WTC11 (cell line): Measurements from ENCODE around the gene MT1F. TPM values are rescaled to one million over a fixed set of nuclear protein-coding genes. Genes with fewer than 3 reads are reported as not detected.

Experiments
- ATAC-seq: fragments of 200-7000 bp; cut with Tn5 transposase; 2 replicates; pipeline ENCODE4 v1.10.0; 2021; ENCODE audit warnings: mild to moderate bottlenecking, moderate library complexity
- CTCF ChIA-PET: fragments of 300-600 bp; sonication (Branson Sonifier 250); formaldehyde crosslinking; loops from one replicate; lab custom pipeline; 2021; ENCODE audit warnings: antibody characterized with exemption; lab: Charles Lee
- POLR2A ChIA-PET: fragments of 350-600 bp; sonication (Branson Sonifier 250); formaldehyde crosslinking; loops from one replicate; lab custom pipeline; 2021; ENCODE audit warnings: antibody characterized with exemption; lab: Charles Lee
- DNase-seq: peaks from one replicate; pipeline ENCODE4 v3.0.0; 2021; ENCODE audit warnings: low spot score
- H3K27ac Mint-ChIP-seq: 2 replicates; pipeline ENCODE4 v1.8.0; 2021; ENCODE audit warnings: mixed read lengths
- H3K27me3 Mint-ChIP-seq: 2 replicates; pipeline ENCODE4 v1.8.0; 2021; ENCODE audit warnings: low read depth, mild to moderate bottlenecking, moderate library complexity, mixed read lengths
- H3K36me3 Mint-ChIP-seq: 2 replicates; pipeline ENCODE4 v1.8.0; 2021; ENCODE audit warnings: mixed read lengths
- H3K4me1 Mint-ChIP-seq: 2 replicates; pipeline ENCODE4 v1.8.0; 2022; ENCODE audit warnings: mixed read lengths
- H3K4me3 Mint-ChIP-seq: 2 replicates; pipeline ENCODE4 v1.8.0; 2021; ENCODE audit warnings: mild to moderate bottlenecking, moderate library complexity, mixed read lengths
- H3K9me3 Mint-ChIP-seq: 2 replicates; pipeline ENCODE4 v1.8.0; 2021; ENCODE audit warnings: mixed read lengths
- CREM ChIP-seq: sonication (generic); formaldehyde crosslinking; IDR thresholded peaks from 2 replicates; pipeline ENCODE4 v1.8.1; 2022; ENCODE audit warnings: mild to moderate bottlenecking, missing genetic modification reagents, moderate library complexity
- E2F5 ChIP-seq: sonication (generic); formaldehyde crosslinking; IDR thresholded peaks from 2 replicates; pipeline ENCODE4 v1.8.1; 2022; ENCODE audit warnings: mild to moderate bottlenecking, moderate library complexity, missing genetic modification reagents
- EMX1 ChIP-seq: fragments of 250-450 bp; sonication (Bioruptor Pico); IDR thresholded peaks from 2 replicates; pipeline ENCODE4 v1.8.0; 2021; ENCODE audit warnings: mild to moderate bottlenecking
- GABPB1 ChIP-seq: sonication (generic); formaldehyde crosslinking; IDR thresholded peaks from 2 replicates; pipeline ENCODE4 v1.8.1; 2023; ENCODE audit warnings: mild to moderate bottlenecking, missing genetic modification reagents
- IRF1 ChIP-seq: sonication (generic); formaldehyde crosslinking; IDR thresholded peaks from 2 replicates; pipeline ENCODE4 v1.8.0; 2023; ENCODE audit warnings: missing genetic modification reagents
- IRF2 ChIP-seq: sonication (generic); formaldehyde crosslinking; IDR thresholded peaks from 2 replicates; pipeline ENCODE4 v1.8.0; 2022; ENCODE audit warnings: low read depth, missing genetic modification reagents, borderline replicate concordance
- MAX ChIP-seq: sonication (generic); formaldehyde crosslinking; IDR thresholded peaks from 2 replicates; pipeline ENCODE4 v1.8.0; 2022; ENCODE audit warnings: mild to moderate bottlenecking, missing genetic modification reagents
- MYBL2 ChIP-seq: sonication (generic); formaldehyde crosslinking; IDR thresholded peaks from 2 replicates; pipeline ENCODE4 v1.8.1; 2023; ENCODE audit warnings: mild to moderate bottlenecking, moderate library complexity, missing genetic modification reagents
- NFYB ChIP-seq: sonication (generic); formaldehyde crosslinking; conservative IDR thresholded peaks from 2 replicates; pipeline ENCODE4 v1.8.0; 2022; ENCODE audit warnings: low read depth, missing genetic modification reagents
- PREB ChIP-seq: sonication (generic); formaldehyde crosslinking; IDR thresholded peaks from 2 replicates; pipeline ENCODE4 v1.8.1; 2022; ENCODE audit warnings: mild to moderate bottlenecking, missing genetic modification reagents, moderate library complexity, borderline replicate concordance
- SOX15 ChIP-seq: fragments of 250-450 bp; sonication (Bioruptor Pico); IDR thresholded peaks from 2 replicates; pipeline ENCODE4 v1.9.0; 2021; ENCODE audit warnings: mild to moderate bottlenecking
- TEAD1 ChIP-seq: sonication (generic); formaldehyde crosslinking; IDR thresholded peaks from 2 replicates; pipeline ENCODE4 v1.8.0; 2022; ENCODE audit warnings: mild to moderate bottlenecking, missing genetic modification reagents
- ZMAT4 ChIP-seq: fragments of 250-450 bp; sonication (Bioruptor Pico); IDR thresholded peaks from 2 replicates; pipeline ENCODE4 v1.9.0; 2021; ENCODE audit warnings: mild to moderate bottlenecking
- ZNF263 ChIP-seq: sonication (generic); formaldehyde crosslinking; IDR thresholded peaks from 2 replicates; pipeline ENCODE4 v1.8.1; 2022; ENCODE audit warnings: low read depth, mild to moderate bottlenecking, moderate library complexity, missing genetic modification reagents
- ZNF416 ChIP-seq: fragments of 250-450 bp; sonication (Bioruptor Pico); IDR thresholded peaks from 2 replicates; pipeline ENCODE4 v1.9.0; 2021; ENCODE audit warnings: mild to moderate bottlenecking, inconsistent platforms
- ZNF425 ChIP-seq: fragments of 250-450 bp; sonication (Bioruptor Pico); conservative IDR thresholded peaks from 2 replicates; pipeline ENCODE4 v1.9.0; 2021; ENCODE audit warnings: mild to moderate bottlenecking
- total RNA-seq: library from RNA; stranded (reverse); gene quantifications from 3 replicates; pipeline ENCODE4 v1.2.3, GENCODE V29; 2021

The MT1F gene
- total RNA-seq, 1 experiment from 2014 or later, result 58.2 TPM

- Mint-ChIP-seq H3K4me3 (peak within 1 kb of the TSS; percentile 79), H3K27me3 (peaks cover 68% of the 10 kb centered on the region), H3K36me3 (no peaks in the 10 kb centered on the region), H3K27ac (peak within 1 kb of the TSS; percentile 18; the same call in 1 of the 2 replicates), H3K9me3 (no peaks in the 10 kb centered on the region), H3K4me1 (peaks cover 43% of the 10 kb centered on the region)
- no peak for TF ChIP-seq SOX15 (CRISPR knock-in tag)
- 0 out of 2 replicates have a peak, but pooled peaks have one; percentile 28 for TF ChIP-seq ZNF263 (CRISPR knock-in tag)
- 0 out of 2 replicates have a peak, but pooled peaks have one; percentile 23 for TF ChIP-seq MAX
- TF ChIP-seq GABPB1, result peak; percentile 67; the same call in 1 of the 2 replicates
- TF ChIP-seq ZNF425 (CRISPR knock-in tag), result no peak
- TF ChIP-seq MYBL2, result no peak
- TF ChIP-seq PREB (CRISPR knock-in tag), result 0 out of 2 replicates have a peak, but pooled peaks have one; percentile 40
- TF ChIP-seq E2F5 (CRISPR knock-in tag), result 0 out of 2 replicates have a peak, but pooled peaks have one; percentile 67
- ATAC-seq, result peak; percentile 85
- DNase-seq, result peak; percentile 89
- ChIA-PET POLR2A (interaction anchor here (0.5 to 4.8 kb wide), 13 partner anchors 9 to 1259 kb away, joined by 3 to 68 read pairs (median 4); partner anchors contain the start of genes MT1E, MT1F, MT1G and MT1H), CTCF (interaction anchor here (0.6 to 4.5 kb wide), 6 partner anchors 17 to 171 kb away, joined by 3 to 28 read pairs (median 3); partner anchors contain the start of gene MT1E)
These were observed 49.5 kb upstream of the MT1F start, which contains the start of gene MT2A for GRCh38 chr16:56608043-56608875. MT2A (plus strand) TSS chr16:56608584; CDS start chr16:56608656, 72 bp downstream.

- CTCF ChIA-PET, result interaction anchor here (0.6 to 4.5 kb wide), 6 partner anchors 8 to 170 kb away, joined by 3 to 28 read pairs (median 4); no protein-coding TSS in a partner anchor
- Mint-ChIP-seq H3K27me3 (peaks cover 74% of the 10 kb centered on the region), H3K4me1 (peaks cover 46% of the 10 kb centered on the region), H3K4me3 (peak overlapping the region; percentile 79), H3K9me3 (no peaks in the 10 kb centered on the region), H3K27ac (no peak overlapping the region), H3K36me3 (no peaks in the 10 kb centered on the region)
- POLR2A ChIA-PET, result interaction anchor here (0.6 to 4.8 kb wide), 9 partner anchors 9 to 1259 kb away, joined by 3 to 68 read pairs (median 6); partner anchors contain the start of genes MT1E, MT1F, MT1G and MT1H
- TF ChIP-seq SOX15 (CRISPR knock-in tag) (no peak), ZMAT4 (no peak), EMX1 (CRISPR knock-in tag) (no peak), TEAD1 (CRISPR knock-in tag) (no peak), IRF2 (no peak), NFYB (CRISPR knock-in tag) (no peak), IRF1 (CRISPR knock-in tag) (no peak), ZNF416 (no peak), CREM (CRISPR knock-in tag) (no peak)
- DNase-seq (no peak), ATAC-seq (peak; percentile 7)
These were observed 48.8 kb upstream of the MT1F start for GRCh38 chr16:56608876-56609462.
